Neural progenitor cell (in vitro differentiated cells): ENCODE results near the gene TP53I13.

ENCODE experiments used
- EZH2 ChIP-seq: fragments of 200-600 bp; sonication (generic); IDR thresholded peaks from 2 replicates; pipeline ENCODE4 v1.6.1; 2017; ENCODE audit warnings: antibody characterized with exemption, mild to moderate bottlenecking, moderate library complexity
- EZH2phosphoT487 ChIP-seq: fragments of 200-600 bp; sonication (generic); IDR thresholded peaks from 2 replicates; pipeline ENCODE4 v1.6.1; 2017; ENCODE audit warnings: antibody characterized with exemption
- TF ChIP-seq, protein P1 (sequence below): fragments of 200-600 bp; sonication (generic); IDR thresholded peaks from 2 replicates; pipeline ENCODE4 v1.5.1; 2017; ENCODE audit warnings: antibody characterized with exemption, mild to moderate bottlenecking

DNA sequence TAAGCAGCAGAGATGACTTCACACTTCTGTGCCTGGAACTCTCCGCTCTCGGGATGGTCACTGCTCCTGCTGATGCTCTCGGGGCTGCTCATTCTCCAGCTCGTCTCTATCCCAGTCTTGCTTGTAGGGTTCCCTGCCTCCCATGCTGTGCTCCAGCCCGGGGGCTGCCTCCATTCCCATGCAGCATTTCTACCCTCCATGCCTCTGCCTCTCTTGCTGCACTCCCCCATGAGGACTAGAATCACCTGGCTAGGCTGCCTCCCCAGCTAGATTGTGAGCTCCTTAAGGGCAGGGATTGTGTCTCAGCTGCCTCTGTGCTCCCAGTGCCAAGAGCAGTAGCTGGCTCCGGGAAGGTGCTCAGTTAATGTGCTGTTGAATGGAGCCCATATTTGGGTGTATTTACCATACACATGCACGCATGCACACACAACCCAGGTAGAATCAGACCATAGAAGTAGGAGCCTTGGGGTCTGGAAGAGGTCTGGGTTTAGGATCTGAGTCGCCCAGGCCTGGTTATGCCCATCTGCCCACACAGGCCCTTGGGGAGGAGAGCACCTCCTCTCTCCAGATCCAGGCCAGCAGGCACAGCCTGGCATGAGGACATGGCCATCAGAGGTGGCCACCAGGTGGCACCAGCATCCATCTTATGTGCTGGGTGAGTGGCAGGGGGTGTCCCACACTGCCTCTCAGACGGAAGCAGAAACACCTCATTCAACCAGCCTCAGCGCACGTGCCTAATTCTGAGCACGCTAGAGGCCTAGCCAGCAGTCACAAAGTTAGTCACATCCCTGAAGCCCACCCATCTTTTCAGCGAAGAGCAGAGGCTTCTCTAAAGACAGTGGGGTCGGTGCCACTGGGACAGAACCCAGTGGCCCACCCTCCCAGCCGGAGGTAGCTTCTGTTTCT is 11.6 kb downstream of the TP53I13 start:
- TF ChIP-seq, protein P1, sequence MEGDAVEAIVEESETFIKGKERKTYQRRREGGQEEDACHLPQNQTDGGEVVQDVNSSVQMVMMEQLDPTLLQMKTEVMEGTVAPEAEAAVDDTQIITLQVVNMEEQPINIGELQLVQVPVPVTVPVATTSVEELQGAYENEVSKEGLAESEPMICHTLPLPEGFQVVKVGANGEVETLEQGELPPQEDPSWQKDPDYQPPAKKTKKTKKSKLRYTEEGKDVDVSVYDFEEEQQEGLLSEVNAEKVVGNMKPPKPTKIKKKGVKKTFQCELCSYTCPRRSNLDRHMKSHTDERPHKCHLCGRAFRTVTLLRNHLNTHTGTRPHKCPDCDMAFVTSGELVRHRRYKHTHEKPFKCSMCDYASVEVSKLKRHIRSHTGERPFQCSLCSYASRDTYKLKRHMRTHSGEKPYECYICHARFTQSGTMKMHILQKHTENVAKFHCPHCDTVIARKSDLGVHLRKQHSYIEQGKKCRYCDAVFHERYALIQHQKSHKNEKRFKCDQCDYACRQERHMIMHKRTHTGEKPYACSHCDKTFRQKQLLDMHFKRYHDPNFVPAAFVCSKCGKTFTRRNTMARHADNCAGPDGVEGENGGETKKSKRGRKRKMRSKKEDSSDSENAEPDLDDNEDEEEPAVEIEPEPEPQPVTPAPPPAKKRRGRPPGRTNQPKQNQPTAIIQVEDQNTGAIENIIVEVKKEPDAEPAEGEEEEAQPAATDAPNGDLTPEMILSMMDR, result peak; percentile 79
- TF ChIP-seq EZH2, result no peak
- TF ChIP-seq EZH2phosphoT487, result no peak
